GM23248 (cell line): Measurements from ENCODE around the gene MICAL2.

Experiments used
- EZH2 ChIP-seq: fragments of 200-600 bp; sonication (generic); IDR thresholded peaks from 2 replicates; pipeline ENCODE4 v1.6.1; 2018; ENCODE audit warnings: antibody characterized with exemption, mild to moderate bottlenecking; ENCODE audit not compliant: insufficient read depth, poor library complexity, severe bottlenecking
- EZH2phosphoT487 ChIP-seq: fragments of 200-600 bp; sonication (generic); IDR thresholded peaks from 2 replicates; pipeline ENCODE4 v1.6.1; 2018; ENCODE audit warnings: antibody characterized with exemption, moderate library complexity, mild to moderate bottlenecking, low read depth; ENCODE audit not compliant: insufficient read depth

DNA sequence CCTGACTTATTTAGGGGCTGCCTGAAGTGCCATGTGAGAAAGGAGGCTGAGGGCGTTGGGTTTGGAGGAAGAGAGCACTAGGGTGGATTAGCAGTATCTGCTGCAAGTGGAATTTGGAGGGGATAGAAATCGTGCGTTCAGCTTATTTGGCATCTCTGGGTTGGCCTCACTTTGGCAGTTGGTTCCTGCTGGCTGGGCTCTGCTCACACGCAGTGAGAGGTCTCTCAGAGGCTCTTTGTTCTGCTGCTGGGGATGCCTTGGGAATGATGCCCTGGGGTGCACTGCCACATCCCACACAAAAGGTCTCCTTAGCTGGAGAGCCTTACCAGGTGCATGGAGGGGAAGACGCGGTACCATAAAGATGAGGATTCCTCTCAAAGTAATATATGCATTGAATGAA lies 17.7 kb upstream of the MICAL2 start:
- no peak for TF ChIP-seq EZH2
- TF ChIP-seq EZH2phosphoT487: no peak
